GM12878 (cell line): ENCODE data around the gene TRIM16. TPM values are rescaled to one million over a fixed set of nuclear protein-coding genes. Genes with fewer than 3 reads are reported as not detected.

Experiments used
- ATAC-seq: fragments of 200-7000 bp; cut with Tn5 transposase; 3 replicates; pipeline ENCODE4 v1.9.1; 2020; ENCODE audit warnings: mild to moderate bottlenecking, moderate library complexity
- BruUV-seq: library from RNA; stranded (reverse); fragments of 400-500 nt; replicated peaks from 2 replicates; lab custom pipeline; 2021; lab: Mats Ljungman, UMichigan
- CTCF ChIA-PET: fragments of 300-600 bp; sonication (Branson Sonifier 250); formaldehyde crosslinking; extraction: SDS; loops from one replicate; lab custom pipeline; 2021; ENCODE audit warnings: inconsistent platforms; lab: Yijun Ruan, JAX
- POLR2A ChIA-PET: fragments of 350-600 bp; formaldehyde crosslinking; extraction: SDS; loops from one replicate; lab custom pipeline; 2021; ENCODE audit warnings: inconsistent platforms; lab: Charles Lee
- RAD21 ChIA-PET: fragments of 300-600 bp; sonication (Branson Sonifier 250); formaldehyde crosslinking; loops from one replicate; lab custom pipeline; 2023; ENCODE audit warnings: antibody characterized with exemption; ENCODE audit not compliant: unreplicated experiment; lab: Charles Lee
- SMC1A ChIA-PET: fragments of 300-600 bp; sonication (Branson Sonifier 250); formaldehyde crosslinking; loops from one replicate; lab custom pipeline; 2023; ENCODE audit not compliant: unreplicated experiment, uncharacterized antibody; lab: Charles Lee
- DNase-seq: peaks from one replicate; pipeline ENCODE4 v3.0.0-alpha.2; 2011; ENCODE audit warnings: low read depth, low spot score
- FAIRE-seq: peaks from 3 replicates; lab custom pipeline; 2011; peaks lifted over from hg19 to GRCh38; lab: Jason Lieb, UNC
- H2AFZ ChIP-seq: 2 replicates; pipeline ENCODE4 v1.6.0; 2011; ENCODE audit warnings: low read depth, low read length, control low read depth; ENCODE audit not compliant: control insufficient read depth
- H3K27ac ChIP-seq: 2 replicates; pipeline ENCODE4 v1.5.1; 2011; ENCODE audit warnings: control low read depth; ENCODE audit not compliant: control insufficient read depth, insufficient read depth
- H3K27me3 ChIP-seq, 2 experiments: replicated peaks in 1 of 2; 2 replicates each; pipeline versions ENCODE4 v1.6.0 to v1.6.1; 2011; ENCODE audit warnings: low read length in 1 of 2; ENCODE audit not compliant: control insufficient read depth in 2 of 2, insufficient read depth in 2 of 2
- H3K36me3 ChIP-seq, 2 experiments: 2 replicates each; pipeline ENCODE4 v1.5.1; 2011; ENCODE audit warnings: low read length in 1 of 2; ENCODE audit not compliant: control insufficient read depth in 2 of 2, insufficient read depth in 2 of 2
- H3K4me1 ChIP-seq: 2 replicates; pipeline ENCODE4 v1.6.1; 2011; ENCODE audit warnings: mild to moderate bottlenecking, low read length, moderate library complexity, mixed read lengths; ENCODE audit not compliant: control insufficient read depth, insufficient read depth
- H3K4me2 ChIP-seq: 2 replicates; pipeline ENCODE4 v1.6.0; 2011; ENCODE audit warnings: control low read depth; ENCODE audit not compliant: control insufficient read depth, insufficient read depth
- H3K4me3 ChIP-seq: fragments of 200-600 bp; sonication (generic); 2 replicates; pipeline ENCODE4 v1.5.1; 2016
- H3K79me2 ChIP-seq: 2 replicates; pipeline ENCODE4 v1.6.0; 2011; ENCODE audit warnings: low read length; ENCODE audit not compliant: control insufficient read depth, insufficient read depth
- H3K9ac ChIP-seq: 2 replicates; pipeline ENCODE4 v1.8.0; 2011; ENCODE audit warnings: low read length, control low read depth, mixed read lengths; ENCODE audit not compliant: control insufficient read depth, insufficient read depth
- H3K9me3 ChIP-seq: replicated peaks from 3 replicates; pipeline ENCODE4 v1.5.1; 2011; ENCODE audit warnings: mild to moderate bottlenecking, low read length; ENCODE audit not compliant: control insufficient read depth, insufficient read depth
- H4K20me1 ChIP-seq: 2 replicates; pipeline ENCODE4 v1.6.0; 2011; ENCODE audit not compliant: control insufficient read depth, insufficient read depth
- ATF2 ChIP-seq: IDR thresholded peaks from 2 replicates; pipeline ENCODE4 v1.6.1; 2012; ENCODE audit warnings: low read length, inconsistent platforms
- CBFB ChIP-seq: IDR thresholded peaks from 2 replicates; pipeline ENCODE4 v1.6.1; 2016; ENCODE audit warnings: antibody characterized with exemption, low read depth
- CEBPZ ChIP-seq: fragments of 150-350 bp; IDR thresholded peaks from 2 replicates; pipeline ENCODE4 v1.6.1; 2016; ENCODE audit warnings: low read depth, low read length
- ELK1 ChIP-seq: IDR thresholded peaks from 2 replicates; pipeline ENCODE4 v1.6.1; 2012; ENCODE audit warnings: low read depth, low read length, improper control_type of control experiment
- HSF1 ChIP-seq: fragments of 150-350 bp; IDR thresholded peaks from 2 replicates; pipeline ENCODE4 v1.6.1; 2014; ENCODE audit warnings: mild to moderate bottlenecking, low read depth, low read length
- RFX5 ChIP-seq: IDR thresholded peaks from 2 replicates; pipeline ENCODE4 v1.6.1; 2011; ENCODE audit warnings: low read depth, low read length, improper control_type of control experiment
- SMAD1 ChIP-seq: fragments of 450-650 bp; IDR thresholded peaks from 2 replicates; pipeline ENCODE4 v1.6.1; 2018; ENCODE audit warnings: mild to moderate bottlenecking, low read depth; ENCODE audit not compliant: partially characterized antibody
- USF1 ChIP-seq: IDR thresholded peaks from 2 replicates; pipeline ENCODE4 v1.6.1; 2011; ENCODE audit warnings: borderline replicate concordance, low read depth, mild to moderate bottlenecking, moderate library complexity, mixed read lengths, low read length; ENCODE audit not compliant: insufficient read depth; ENCODE audit errors: extremely low read length
- ZBED1 ChIP-seq: IDR thresholded peaks from 2 replicates; pipeline ENCODE4 v1.6.1; 2016; ENCODE audit warnings: borderline replicate concordance
- ZNF24 ChIP-seq: fragments of 450-650 bp; IDR thresholded peaks from 2 replicates; pipeline ENCODE4 v1.6.1; 2017; ENCODE audit warnings: antibody characterized with exemption, mild to moderate bottlenecking
- WGBS: methylation state at CpG from one replicate; pipeline ENCODE4 v1.1.6; 2016; ENCODE audit warnings: low lambda C conversion rate; ENCODE audit not compliant: insufficient replicate concordance, insufficient coverage; ENCODE audit errors: missing lambda C conversion rate; 5-methylcytosine and 5-hydroxymethylcytosine counted together
- in situ Hi-C: fragments of 300-500 bp; cut with MboI; formaldehyde crosslinking; loops from 9 replicates; pipeline ENCODE4 v1.14.3; 2018; ENCODE audit warnings: mixed read lengths
- intact Hi-C: fragments of 100-400 bp; cut with micrococcal nuclease; formaldehyde crosslinking; loops from one replicate; pipeline ENCODE4 v1.14.2; 2022; ENCODE audit not compliant: unreplicated experiment
- polyA plus RNA-seq, 11 experiments: library from polyadenylated mRNA; depleted of rRNA in 4 of 11; unstranded in 6 of 11; stranded (reverse) in 5 of 11; fragments of >200 nt; fragmentation: Nextera tagmentation in 4 of 11; fragmentation: Illumina TruSeq in 1 of 11; extraction: Ambion mirVana in 4 of 11; extraction: Trizol in 1 of 11; gene quantifications; 1 replicate in 1 of 11; 2 replicates in 10 of 11; pipeline versions ENCODE4 v1.2.1 to v1.2.3, GENCODE V29; 2011 to 2016; ENCODE audit warnings: inconsistent platforms in 2 of 11, missing spikeins in 2 of 11, low read depth in 1 of 11
- total RNA-seq, 4 experiments: library from RNA; depleted of rRNA in 3 of 4; stranded (reverse); fragments of >200 nt in 3 of 4; fragmentation: Illumina TruSeq in 1 of 4; extraction: Trizol in 1 of 4; gene quantifications; 2 replicates each; pipeline versions ENCODE4 v1.2.1 to v1.2.3, GENCODE V29; 2013 to 2021

TRIM16 gene
- total and polyA plus RNA-seq, 10 of the 15 experiments (the other 5 are each of a cell fraction or from before 2014, with no cell fraction given) = 2.6 to 11.9 (median 9.9) TPM

- H3K79me2 ChIP-seq = no peaks in the 10 kb centered on the region
- RAD21 ChIA-PET = no interaction called here
- TF ChIP-seq HSF1 (no peak), ATF2 (no peak), ZBED1 (no peak), ZNF24 (no peak), USF1 (no peak), CEBPZ (no peak), SMAD1 (no peak), CBFB (no peak), ELK1 (no peak), RFX5 (no peak)
- TF ChIP-seq, all 136 proteins: peak for 0
- POLR2A ChIA-PET = no interaction called here
- Histone ChIP-seq H3K27me3 (no peaks in the 10 kb centered on the region), H3K27ac (peak overlapping the region; percentile 8; the same call in 1 of the 2 replicates), H4K20me1 (no peaks in the 10 kb centered on the region), H3K4me3 (no peak overlapping the region), H3K9ac (no peak overlapping the region), H2AFZ (no peak overlapping the region), H3K4me1 (peaks cover 3% of the 10 kb centered on the region; the same call in 1 of the 2 replicates), H3K36me3 (no peaks in the 10 kb centered on the region), H3K4me2 (no peak overlapping the region), H3K9me3 (no peaks in the 10 kb centered on the region)
- in situ Hi-C loops = no loop called here
- SMC1A ChIA-PET = no interaction called here
- BruUV-seq = no TSS peak
- ATAC-seq (no peak), FAIRE-seq (no peak), DNase-seq (no peak)
- intact Hi-C loops = no loop called here
- 97% methylated on average over 13 of the region's 14 CpGs for WGBS
- CTCF ChIA-PET = no interaction called here
These were observed 33.1 kb downstream of the TRIM16 start for GRCh38 chr17:15650741-15651582.
